PC-3 (cell line): ENCODE measurements around the gene CEP83. TPM values are rescaled to one million over a fixed set of nuclear protein-coding genes. Genes with fewer than 3 reads are reported as not detected.
"Not testable (repeated sequence)": the region's sequence is repeated elsewhere in the genome, so short reads cannot be mapped to it uniquely, and the experiment has no call there.

ENCODE experiments used
- ATAC-seq: fragments of 200-7000 bp; cut with Tn5 transposase; 2 replicates; pipeline ENCODE4 v1.9.1; 2020; ENCODE audit warnings: mild to moderate bottlenecking, moderate library complexity
- BruUV-seq: library from RNA; stranded (reverse); fragments of 400-500 nt; replicated peaks from 2 replicates; lab custom pipeline; 2021; lab: Mats Ljungman, UMichigan
- CTCF ChIA-PET: fragments of 300-600 bp; sonication (Branson Sonifier 250); formaldehyde crosslinking; loops from one replicate; lab custom pipeline; 2022; ENCODE audit warnings: antibody characterized with exemption; lab: Charles Lee
- POLR2A ChIA-PET: fragments of 300-600 bp; sonication (Branson Sonifier 250); formaldehyde crosslinking; loops from one replicate; lab custom pipeline; 2022; ENCODE audit warnings: antibody characterized with exemption; ENCODE audit not compliant: unreplicated experiment; lab: Charles Lee
- DNase-seq: peaks from one replicate; pipeline ENCODE4 v3.0.0-alpha.2; 2015
- H2AFZ ChIP-seq: fragments of 300-600 bp; sonication (generic); 2 replicates; pipeline ENCODE4 v1.6.0; 2016; ENCODE audit warnings: antibody characterized with exemption, low read length
- H3F3A ChIP-seq: fragments of 300-600 bp; sonication (generic); one replicate; pipeline ENCODE4 v1.6.0; 2017; ENCODE audit warnings: antibody characterized with exemption, low read length, control low read depth, mild to moderate bottlenecking; ENCODE audit not compliant: unreplicated experiment
- H3K27ac ChIP-seq: fragments of 300-600 bp; sonication (generic); 2 replicates; pipeline ENCODE4 v1.5.1; 2016; ENCODE audit warnings: mild to moderate bottlenecking, low read length
- H3K27me3 ChIP-seq: fragments of 300-600 bp; sonication (generic); 2 replicates; pipeline ENCODE4 v1.6.1; 2016; ENCODE audit warnings: low read length, mixed read lengths
- H3K36me3 ChIP-seq: fragments of 300-600 bp; sonication (generic); 2 replicates; pipeline ENCODE4 v1.6.1; 2016; ENCODE audit warnings: low read depth, mixed run types, low read length, mixed read lengths
- H3K4me1 ChIP-seq: fragments of 300-600 bp; sonication (generic); 2 replicates; pipeline ENCODE4 v1.5.1; 2016; ENCODE audit warnings: low read length; ENCODE audit not compliant: insufficient read depth
- H3K4me2 ChIP-seq: fragments of 300-600 bp; sonication (generic); 2 replicates; pipeline ENCODE4 v1.6.0; 2016; ENCODE audit warnings: low read length
- H3K4me3 ChIP-seq: fragments of 300-600 bp; sonication (generic); 2 replicates; pipeline ENCODE4 v1.5.1; 2016; ENCODE audit warnings: mild to moderate bottlenecking, low read length, mixed read lengths
- H3K79me2 ChIP-seq: fragments of 300-600 bp; sonication (generic); 2 replicates; pipeline ENCODE4 v1.6.1; 2017; ENCODE audit warnings: low read length, mixed read lengths
- H3K9ac ChIP-seq: fragments of 300-600 bp; sonication (generic); 2 replicates; pipeline ENCODE4 v1.6.0; 2016; ENCODE audit warnings: mild to moderate bottlenecking, low read length
- H3K9me2 ChIP-seq: fragments of 300-600 bp; sonication (generic); replicated peaks from 2 replicates; pipeline ENCODE4 v1.6.1; 2016; ENCODE audit warnings: mixed run types, low read length, mixed read lengths
- H3K9me3 ChIP-seq: fragments of 300-600 bp; sonication (generic); 2 replicates; pipeline ENCODE4 v1.6.1; 2016; ENCODE audit warnings: low read length, mixed read lengths
- H4K20me1 ChIP-seq: fragments of 300-600 bp; sonication (generic); 2 replicates; pipeline ENCODE4 v1.6.1; 2016; ENCODE audit warnings: low read length, mixed read lengths
- EZH2 ChIP-seq: fragments of 300-600 bp; sonication (generic); IDR thresholded peaks from one replicate; pipeline ENCODE4 v1.6.1; 2017; ENCODE audit warnings: antibody characterized with exemption, mild to moderate bottlenecking, low read length; ENCODE audit not compliant: unreplicated experiment
- EZH2phosphoT487 ChIP-seq: fragments of 300-600 bp; sonication (generic); IDR thresholded peaks from 2 replicates; pipeline ENCODE4 v1.6.1; 2018; ENCODE audit warnings: mild to moderate bottlenecking, antibody characterized with exemption, low read length, borderline replicate concordance
- intact Hi-C: fragments of 100-400 bp; cut with micrococcal nuclease; formaldehyde crosslinking; loops from 2 replicates; pipeline ENCODE4 v1.9.0; 2023
- total RNA-seq: library from RNA; depleted of rRNA; stranded (reverse); fragments of >200 nt; gene quantifications from 2 replicates; pipeline ENCODE4 v1.2.3, GENCODE V29; 2014
- TF ChIP-seq, protein P1 (sequence below): fragments of 300-600 bp; sonication (generic); conservative IDR thresholded peaks from 2 replicates; pipeline ENCODE4 v1.5.1; 2017; ENCODE audit warnings: antibody characterized with exemption, low read depth, mild to moderate bottlenecking, low read length

CEP83 gene
- total RNA-seq, 1 experiment from 2014 or later = 11.8 TPM

DNA sequence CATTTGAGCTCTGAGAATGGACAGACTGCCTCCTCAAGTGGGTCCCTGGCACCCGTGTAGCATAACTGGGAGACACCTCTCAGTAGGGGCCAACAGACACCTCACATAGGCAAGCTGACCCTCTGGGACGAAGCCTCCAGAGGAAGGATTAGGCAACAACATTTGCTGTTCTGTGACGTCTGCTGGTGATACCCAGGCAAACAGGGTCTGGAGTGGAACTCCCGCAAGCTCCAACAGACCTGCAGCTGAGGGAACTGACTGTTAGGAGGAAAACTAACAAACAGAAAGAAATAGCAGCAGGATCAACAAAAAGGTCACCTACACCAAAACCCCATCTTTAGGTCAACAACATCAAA is 69.6 kb downstream of the CEP83 start:
- Histone ChIP-seq H3K4me3 (no peak overlapping the region), H3K27ac (no peak overlapping the region)
- POLR2A ChIA-PET = no interaction called here

GRCh38 chr12:94389482-94390129 is 70.1 kb downstream of the CEP83 start:
- H3K9me2 ChIP-seq, DNase-seq, H4K20me1 ChIP-seq, H3F3A ChIP-seq, intact Hi-C loops, CTCF ChIA-PET, H3K9me3 ChIP-seq, ATAC-seq, H3K4me1 ChIP-seq, POLR2A ChIA-PET, H3K27me3 ChIP-seq, H3K9ac ChIP-seq, H3K4me2 ChIP-seq, H3K4me3 ChIP-seq, BruUV-seq, H3K79me2 ChIP-seq, H3K27ac ChIP-seq, H2AFZ ChIP-seq: not testable (repeated sequence)
- H3K36me3 ChIP-seq = peaks cover 10% of the 10 kb centered on the region

More for the DNA sequence above, 69.6 kb downstream of the CEP83 start:
- BruUV-seq = no TSS peak
- CTCF ChIA-PET = no interaction called here
- Histone ChIP-seq H4K20me1 (no peaks in the 10 kb centered on the region), H3K36me3 (peaks cover 5% of the 10 kb centered on the region), H2AFZ (no peak overlapping the region), H3K9me2 (no peaks in the 10 kb centered on the region), H3K9ac (no peak overlapping the region), H3K4me2 (no peak overlapping the region), H3K27me3 (no peaks in the 10 kb centered on the region), H3K79me2 (no peaks in the 10 kb centered on the region), H3F3A (no peaks in the 10 kb centered on the region), H3K4me1 (no peaks in the 10 kb centered on the region), H3K9me3 (no peaks in the 10 kb centered on the region)
- ATAC-seq (no peak), DNase-seq (no peak)
- TF ChIP-seq EZH2 = no peak
- TF ChIP-seq, protein P1, sequence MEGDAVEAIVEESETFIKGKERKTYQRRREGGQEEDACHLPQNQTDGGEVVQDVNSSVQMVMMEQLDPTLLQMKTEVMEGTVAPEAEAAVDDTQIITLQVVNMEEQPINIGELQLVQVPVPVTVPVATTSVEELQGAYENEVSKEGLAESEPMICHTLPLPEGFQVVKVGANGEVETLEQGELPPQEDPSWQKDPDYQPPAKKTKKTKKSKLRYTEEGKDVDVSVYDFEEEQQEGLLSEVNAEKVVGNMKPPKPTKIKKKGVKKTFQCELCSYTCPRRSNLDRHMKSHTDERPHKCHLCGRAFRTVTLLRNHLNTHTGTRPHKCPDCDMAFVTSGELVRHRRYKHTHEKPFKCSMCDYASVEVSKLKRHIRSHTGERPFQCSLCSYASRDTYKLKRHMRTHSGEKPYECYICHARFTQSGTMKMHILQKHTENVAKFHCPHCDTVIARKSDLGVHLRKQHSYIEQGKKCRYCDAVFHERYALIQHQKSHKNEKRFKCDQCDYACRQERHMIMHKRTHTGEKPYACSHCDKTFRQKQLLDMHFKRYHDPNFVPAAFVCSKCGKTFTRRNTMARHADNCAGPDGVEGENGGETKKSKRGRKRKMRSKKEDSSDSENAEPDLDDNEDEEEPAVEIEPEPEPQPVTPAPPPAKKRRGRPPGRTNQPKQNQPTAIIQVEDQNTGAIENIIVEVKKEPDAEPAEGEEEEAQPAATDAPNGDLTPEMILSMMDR = no peak
- TF ChIP-seq EZH2phosphoT487 = no peak
- intact Hi-C loops = no loop called here

DNA sequence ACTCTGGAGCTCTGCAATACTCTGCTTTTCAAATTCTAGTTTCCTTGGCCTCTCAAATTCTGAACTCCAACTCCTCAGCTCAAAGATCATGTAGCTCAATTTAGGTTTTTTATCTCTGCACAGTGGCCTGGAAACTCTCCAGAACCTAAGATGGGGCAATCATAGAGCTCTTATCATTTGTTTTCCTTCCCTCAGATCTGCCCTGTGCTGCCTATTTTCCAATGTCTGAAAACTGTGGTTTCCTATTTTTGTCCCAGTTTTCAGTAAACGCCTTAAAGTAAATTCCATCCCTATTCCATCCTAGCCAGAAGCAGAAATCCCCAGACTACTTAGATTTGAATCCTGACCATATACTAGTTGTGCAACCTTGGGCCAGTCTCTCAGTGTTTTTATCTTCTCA is 73.2 kb downstream of the CEP83 start:
- Histone ChIP-seq H3K9me2 (no peaks in the 10 kb centered on the region), H4K20me1 (no peaks in the 10 kb centered on the region), H3K27ac (no peak overlapping the region), H3K36me3 (peaks cover 12% of the 10 kb centered on the region), H3K9ac (no peak overlapping the region), H3K79me2 (no peaks in the 10 kb centered on the region), H3K9me3 (no peaks in the 10 kb centered on the region), H2AFZ (no peak overlapping the region), H3K4me3 (no peak overlapping the region), H3K4me2 (no peak overlapping the region), H3F3A (no peaks in the 10 kb centered on the region), H3K27me3 (no peaks in the 10 kb centered on the region), H3K4me1 (no peaks in the 10 kb centered on the region)
- no TSS peak for BruUV-seq
- intact Hi-C loops = no loop called here
- TF ChIP-seq EZH2 (no peak), EZH2phosphoT487 (no peak)
- TF ChIP-seq, protein P1 = no peak
- DNase-seq (no peak), ATAC-seq (no peak)
- ChIA-PET CTCF (no interaction called here), POLR2A (no interaction called here)
